HepG2 (cell line): ENCODE measurements around the gene INTS14. TPM values are rescaled to one million over a fixed set of nuclear protein-coding genes. Genes with fewer than 3 reads are reported as not detected.

Source experiments
- FOSL2 ChIP-seq: sonication (generic); formaldehyde crosslinking; IDR thresholded peaks from 2 replicates; pipeline ENCODE4 v1.4.0; 2020; ENCODE audit warnings: missing genetic modification reagents
- GTF2F1 ChIP-seq: fragments of 150-350 bp; IDR thresholded peaks from 2 replicates; pipeline ENCODE4 v1.6.1; 2014; ENCODE audit warnings: low read length
- HDAC2 ChIP-seq: sonication (generic); formaldehyde crosslinking; IDR thresholded peaks from 2 replicates; pipeline ENCODE4 v1.4.0; 2020; ENCODE audit warnings: missing genetic modification reagents
- KDM4B ChIP-seq: sonication (generic); formaldehyde crosslinking; IDR thresholded peaks from 2 replicates; pipeline ENCODE4 v1.4.0; 2020; ENCODE audit warnings: missing genetic modification reagents
- NFE2 ChIP-seq: sonication (generic); formaldehyde crosslinking; IDR thresholded peaks from 2 replicates; pipeline ENCODE4 v1.4.0; 2020; ENCODE audit warnings: missing genetic modification reagents
- TRIM24 ChIP-seq: sonication (generic); formaldehyde crosslinking; IDR thresholded peaks from 2 replicates; pipeline ENCODE4 v1.8.0; 2022; ENCODE audit warnings: mild to moderate bottlenecking, missing genetic modification reagents
- ZNF274 ChIP-seq: sonication (generic); formaldehyde crosslinking; IDR thresholded peaks from 2 replicates; pipeline ENCODE4 v1.5.1; 2020; ENCODE audit warnings: mild to moderate bottlenecking, missing genetic modification reagents
- ZNF670 ChIP-seq: sonication (generic); formaldehyde crosslinking; IDR thresholded peaks from 2 replicates; pipeline ENCODE4 v1.8.0; 2022; ENCODE audit warnings: mild to moderate bottlenecking, missing genetic modification reagents, borderline replicate concordance
- polyA plus RNA-seq, 8 experiments: library from polyadenylated mRNA; depleted of rRNA in 3 of 8; stranded (reverse) in 7 of 8; unstranded in 1 of 8; fragments of >200 nt; fragmentation: Illumina TruSeq in 4 of 8; extraction: Trizol in 4 of 8; gene quantifications; 2 replicates each; pipeline versions ENCODE4 v1.2.1 to v1.2.3, GENCODE V29; 2011 to 2016; ENCODE audit warnings: low read depth in 4 of 8, missing spikeins in 1 of 8, mixed read lengths in 1 of 8; ENCODE audit not compliant: insufficient read depth in 1 of 8
- total RNA-seq, 5 experiments: library from RNA; depleted of rRNA; stranded (reverse); fragments of >200 nt; fragmentation: Illumina TruSeq; extraction: Trizol; gene quantifications; 2 replicates each; pipeline ENCODE4 v1.2.3, GENCODE V29; 2016; ENCODE audit warnings: low read depth in 1 of 5
- TF ChIP-seq, protein P1 (sequence below): sonication (generic); formaldehyde crosslinking; conservative IDR thresholded peaks from 2 replicates; pipeline ENCODE4 v1.4.0; 2020; ENCODE audit warnings: missing genetic modification reagents
- TF ChIP-seq, protein P2 (sequence below): sonication (generic); formaldehyde crosslinking; IDR thresholded peaks from 2 replicates; pipeline ENCODE4 v1.5.1; 2020; ENCODE audit warnings: mild to moderate bottlenecking, missing genetic modification reagents, borderline replicate concordance
- TF ChIP-seq, protein P3 (sequence below): sonication (generic); formaldehyde crosslinking; IDR thresholded peaks from 2 replicates; pipeline ENCODE4 v1.4.0; 2020; ENCODE audit warnings: mild to moderate bottlenecking, missing genetic modification reagents
- TF ChIP-seq, protein P4 (sequence below): sonication (generic); formaldehyde crosslinking; IDR thresholded peaks from 2 replicates; pipeline ENCODE4 v1.4.0; 2020; ENCODE audit warnings: missing genetic modification reagents

INTS14 gene
- total and polyA plus RNA-seq, 2 of the 13 experiments (the other 11 are each of a cell fraction or from before 2014, with no cell fraction given): 41.4 to 52.0 TPM

GRCh38 chr15:65530318-65531111 lies 80.4 kb downstream of the INTS14 start, which contains the start of gene HACD3 (continued):
- TF ChIP-seq TRIM24 (CRISPR knock-in tag) (no peak), FOSL2 (CRISPR knock-in tag) (peak; percentile 47), ZNF670 (CRISPR knock-in tag) (peak; percentile 94), NFE2 (CRISPR knock-in tag) (peak; percentile 42; the same call in 1 of the 2 replicates), GTF2F1 (no peak), HDAC2 (CRISPR knock-in tag) (peak; percentile 73), KDM4B (no peak; the same call in 1 of the 2 replicates), ZNF274 (CRISPR knock-in tag) (no peak)
- TF ChIP-seq, protein P1, sequence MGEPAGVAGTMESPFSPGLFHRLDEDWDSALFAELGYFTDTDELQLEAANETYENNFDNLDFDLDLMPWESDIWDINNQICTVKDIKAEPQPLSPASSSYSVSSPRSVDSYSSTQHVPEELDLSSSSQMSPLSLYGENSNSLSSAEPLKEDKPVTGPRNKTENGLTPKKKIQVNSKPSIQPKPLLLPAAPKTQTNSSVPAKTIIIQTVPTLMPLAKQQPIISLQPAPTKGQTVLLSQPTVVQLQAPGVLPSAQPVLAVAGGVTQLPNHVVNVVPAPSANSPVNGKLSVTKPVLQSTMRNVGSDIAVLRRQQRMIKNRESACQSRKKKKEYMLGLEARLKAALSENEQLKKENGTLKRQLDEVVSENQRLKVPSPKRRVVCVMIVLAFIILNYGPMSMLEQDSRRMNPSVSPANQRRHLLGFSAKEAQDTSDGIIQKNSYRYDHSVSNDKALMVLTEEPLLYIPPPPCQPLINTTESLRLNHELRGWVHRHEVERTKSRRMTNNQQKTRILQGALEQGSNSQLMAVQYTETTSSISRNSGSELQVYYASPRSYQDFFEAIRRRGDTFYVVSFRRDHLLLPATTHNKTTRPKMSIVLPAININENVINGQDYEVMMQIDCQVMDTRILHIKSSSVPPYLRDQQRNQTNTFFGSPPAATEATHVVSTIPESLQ (CRISPR knock-in tag): no peak
- TF ChIP-seq, protein P2, sequence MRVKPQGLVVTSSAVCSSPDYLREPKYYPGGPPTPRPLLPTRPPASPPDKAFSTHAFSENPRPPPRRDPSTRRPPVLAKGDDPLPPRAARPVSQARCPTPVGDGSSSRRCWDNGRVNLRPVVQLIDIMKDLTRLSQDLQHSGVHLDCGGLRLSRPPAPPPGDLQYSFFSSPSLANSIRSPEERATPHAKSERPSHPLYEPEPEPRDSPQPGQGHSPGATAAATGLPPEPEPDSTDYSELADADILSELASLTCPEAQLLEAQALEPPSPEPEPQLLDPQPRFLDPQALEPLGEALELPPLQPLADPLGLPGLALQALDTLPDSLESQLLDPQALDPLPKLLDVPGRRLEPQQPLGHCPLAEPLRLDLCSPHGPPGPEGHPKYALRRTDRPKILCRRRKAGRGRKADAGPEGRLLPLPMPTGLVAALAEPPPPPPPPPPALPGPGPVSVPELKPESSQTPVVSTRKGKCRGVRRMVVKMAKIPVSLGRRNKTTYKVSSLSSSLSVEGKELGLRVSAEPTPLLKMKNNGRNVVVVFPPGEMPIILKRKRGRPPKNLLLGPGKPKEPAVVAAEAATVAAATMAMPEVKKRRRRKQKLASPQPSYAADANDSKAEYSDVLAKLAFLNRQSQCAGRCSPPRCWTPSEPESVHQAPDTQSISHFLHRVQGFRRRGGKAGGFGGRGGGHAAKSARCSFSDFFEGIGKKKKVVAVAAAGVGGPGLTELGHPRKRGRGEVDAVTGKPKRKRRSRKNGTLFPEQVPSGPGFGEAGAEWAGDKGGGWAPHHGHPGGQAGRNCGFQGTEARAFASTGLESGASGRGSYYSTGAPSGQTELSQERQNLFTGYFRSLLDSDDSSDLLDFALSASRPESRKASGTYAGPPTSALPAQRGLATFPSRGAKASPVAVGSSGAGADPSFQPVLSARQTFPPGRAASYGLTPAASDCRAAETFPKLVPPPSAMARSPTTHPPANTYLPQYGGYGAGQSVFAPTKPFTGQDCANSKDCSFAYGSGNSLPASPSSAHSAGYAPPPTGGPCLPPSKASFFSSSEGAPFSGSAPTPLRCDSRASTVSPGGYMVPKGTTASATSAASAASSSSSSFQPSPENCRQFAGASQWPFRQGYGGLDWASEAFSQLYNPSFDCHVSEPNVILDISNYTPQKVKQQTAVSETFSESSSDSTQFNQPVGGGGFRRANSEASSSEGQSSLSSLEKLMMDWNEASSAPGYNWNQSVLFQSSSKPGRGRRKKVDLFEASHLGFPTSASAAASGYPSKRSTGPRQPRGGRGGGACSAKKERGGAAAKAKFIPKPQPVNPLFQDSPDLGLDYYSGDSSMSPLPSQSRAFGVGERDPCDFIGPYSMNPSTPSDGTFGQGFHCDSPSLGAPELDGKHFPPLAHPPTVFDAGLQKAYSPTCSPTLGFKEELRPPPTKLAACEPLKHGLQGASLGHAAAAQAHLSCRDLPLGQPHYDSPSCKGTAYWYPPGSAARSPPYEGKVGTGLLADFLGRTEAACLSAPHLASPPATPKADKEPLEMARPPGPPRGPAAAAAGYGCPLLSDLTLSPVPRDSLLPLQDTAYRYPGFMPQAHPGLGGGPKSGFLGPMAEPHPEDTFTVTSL: peak; percentile 65
- TF ChIP-seq, protein P3, sequence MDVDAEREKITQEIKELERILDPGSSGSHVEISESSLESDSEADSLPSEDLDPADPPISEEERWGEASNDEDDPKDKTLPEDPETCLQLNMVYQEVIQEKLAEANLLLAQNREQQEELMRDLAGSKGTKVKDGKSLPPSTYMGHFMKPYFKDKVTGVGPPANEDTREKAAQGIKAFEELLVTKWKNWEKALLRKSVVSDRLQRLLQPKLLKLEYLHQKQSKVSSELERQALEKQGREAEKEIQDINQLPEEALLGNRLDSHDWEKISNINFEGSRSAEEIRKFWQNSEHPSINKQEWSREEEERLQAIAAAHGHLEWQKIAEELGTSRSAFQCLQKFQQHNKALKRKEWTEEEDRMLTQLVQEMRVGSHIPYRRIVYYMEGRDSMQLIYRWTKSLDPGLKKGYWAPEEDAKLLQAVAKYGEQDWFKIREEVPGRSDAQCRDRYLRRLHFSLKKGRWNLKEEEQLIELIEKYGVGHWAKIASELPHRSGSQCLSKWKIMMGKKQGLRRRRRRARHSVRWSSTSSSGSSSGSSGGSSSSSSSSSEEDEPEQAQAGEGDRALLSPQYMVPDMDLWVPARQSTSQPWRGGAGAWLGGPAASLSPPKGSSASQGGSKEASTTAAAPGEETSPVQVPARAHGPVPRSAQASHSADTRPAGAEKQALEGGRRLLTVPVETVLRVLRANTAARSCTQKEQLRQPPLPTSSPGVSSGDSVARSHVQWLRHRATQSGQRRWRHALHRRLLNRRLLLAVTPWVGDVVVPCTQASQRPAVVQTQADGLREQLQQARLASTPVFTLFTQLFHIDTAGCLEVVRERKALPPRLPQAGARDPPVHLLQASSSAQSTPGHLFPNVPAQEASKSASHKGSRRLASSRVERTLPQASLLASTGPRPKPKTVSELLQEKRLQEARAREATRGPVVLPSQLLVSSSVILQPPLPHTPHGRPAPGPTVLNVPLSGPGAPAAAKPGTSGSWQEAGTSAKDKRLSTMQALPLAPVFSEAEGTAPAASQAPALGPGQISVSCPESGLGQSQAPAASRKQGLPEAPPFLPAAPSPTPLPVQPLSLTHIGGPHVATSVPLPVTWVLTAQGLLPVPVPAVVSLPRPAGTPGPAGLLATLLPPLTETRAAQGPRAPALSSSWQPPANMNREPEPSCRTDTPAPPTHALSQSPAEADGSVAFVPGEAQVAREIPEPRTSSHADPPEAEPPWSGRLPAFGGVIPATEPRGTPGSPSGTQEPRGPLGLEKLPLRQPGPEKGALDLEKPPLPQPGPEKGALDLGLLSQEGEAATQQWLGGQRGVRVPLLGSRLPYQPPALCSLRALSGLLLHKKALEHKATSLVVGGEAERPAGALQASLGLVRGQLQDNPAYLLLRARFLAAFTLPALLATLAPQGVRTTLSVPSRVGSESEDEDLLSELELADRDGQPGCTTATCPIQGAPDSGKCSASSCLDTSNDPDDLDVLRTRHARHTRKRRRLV: peak; percentile 79; the same call in 1 of the 2 replicates
- TF ChIP-seq, protein P4, sequence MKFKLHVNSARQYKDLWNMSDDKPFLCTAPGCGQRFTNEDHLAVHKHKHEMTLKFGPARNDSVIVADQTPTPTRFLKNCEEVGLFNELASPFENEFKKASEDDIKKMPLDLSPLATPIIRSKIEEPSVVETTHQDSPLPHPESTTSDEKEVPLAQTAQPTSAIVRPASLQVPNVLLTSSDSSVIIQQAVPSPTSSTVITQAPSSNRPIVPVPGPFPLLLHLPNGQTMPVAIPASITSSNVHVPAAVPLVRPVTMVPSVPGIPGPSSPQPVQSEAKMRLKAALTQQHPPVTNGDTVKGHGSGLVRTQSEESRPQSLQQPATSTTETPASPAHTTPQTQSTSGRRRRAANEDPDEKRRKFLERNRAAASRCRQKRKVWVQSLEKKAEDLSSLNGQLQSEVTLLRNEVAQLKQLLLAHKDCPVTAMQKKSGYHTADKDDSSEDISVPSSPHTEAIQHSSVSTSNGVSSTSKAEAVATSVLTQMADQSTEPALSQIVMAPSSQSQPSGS (CRISPR knock-in tag): no peak
